ENCODE data around the gene FOXP2.

GRCh38 chr7:114481999-114482398 lies 67.4 kb downstream of the FOXP2 start:
- TF ChIP-seq, protein P1, sequence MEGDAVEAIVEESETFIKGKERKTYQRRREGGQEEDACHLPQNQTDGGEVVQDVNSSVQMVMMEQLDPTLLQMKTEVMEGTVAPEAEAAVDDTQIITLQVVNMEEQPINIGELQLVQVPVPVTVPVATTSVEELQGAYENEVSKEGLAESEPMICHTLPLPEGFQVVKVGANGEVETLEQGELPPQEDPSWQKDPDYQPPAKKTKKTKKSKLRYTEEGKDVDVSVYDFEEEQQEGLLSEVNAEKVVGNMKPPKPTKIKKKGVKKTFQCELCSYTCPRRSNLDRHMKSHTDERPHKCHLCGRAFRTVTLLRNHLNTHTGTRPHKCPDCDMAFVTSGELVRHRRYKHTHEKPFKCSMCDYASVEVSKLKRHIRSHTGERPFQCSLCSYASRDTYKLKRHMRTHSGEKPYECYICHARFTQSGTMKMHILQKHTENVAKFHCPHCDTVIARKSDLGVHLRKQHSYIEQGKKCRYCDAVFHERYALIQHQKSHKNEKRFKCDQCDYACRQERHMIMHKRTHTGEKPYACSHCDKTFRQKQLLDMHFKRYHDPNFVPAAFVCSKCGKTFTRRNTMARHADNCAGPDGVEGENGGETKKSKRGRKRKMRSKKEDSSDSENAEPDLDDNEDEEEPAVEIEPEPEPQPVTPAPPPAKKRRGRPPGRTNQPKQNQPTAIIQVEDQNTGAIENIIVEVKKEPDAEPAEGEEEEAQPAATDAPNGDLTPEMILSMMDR (IDR thresholded peaks at IDR 0.05): no peak
- TF ChIP-seq POLR2A (IDR thresholded peaks at IDR 0.05): no peak
